OCI-LY1 (cell line): ENCODE data around the gene PRSS53.

Experiments used
- CTCF ChIP-seq: fragments of 200-600 bp; sonication (generic), shearing (Covaris generic); IDR thresholded peaks from 2 replicates; pipeline ENCODE4 v1.5.1; 2017; ENCODE audit warnings: mild to moderate bottlenecking, antibody characterized with exemption, low read length, moderate library complexity, mixed read lengths
- EZH2 ChIP-seq: fragments of 200-600 bp; sonication (generic), shearing (Covaris generic); IDR thresholded peaks from 2 replicates; pipeline ENCODE4 v1.8.0; 2017; ENCODE audit warnings: borderline replicate concordance, mixed run types, mild to moderate bottlenecking, antibody characterized with exemption, low read length, moderate library complexity, mixed read lengths

GRCh38 chr16:31132303-31132979 is 43.7 kb upstream of the PRSS53 start:
- TF ChIP-seq CTCF (no peak), EZH2 (no peak)
